Loucy (cell line): ENCODE data around the gene ARL5C.

ENCODE experiments used
- H2AFZ ChIP-seq: fragments of 200-600 bp; sonication (generic); 2 replicates; pipeline ENCODE4 v1.6.0; 2016; ENCODE audit warnings: antibody characterized with exemption, mild to moderate bottlenecking, low read length, moderate library complexity
- H3F3A ChIP-seq: fragments of 200-600 bp; 2 replicates; pipeline ENCODE4 v1.6.0; 2016; ENCODE audit warnings: antibody characterized with exemption, low read depth, mild to moderate bottlenecking
- H3K27me3 ChIP-seq: fragments of 200-600 bp; sonication (generic); 2 replicates; pipeline ENCODE4 v1.6.1; 2014; ENCODE audit warnings: low read length, mild to moderate bottlenecking; ENCODE audit not compliant: insufficient read depth, poor library complexity, severe bottlenecking
- H3K36me3 ChIP-seq: fragments of 200-600 bp; sonication (generic); 2 replicates; pipeline ENCODE4 v1.6.1; 2016; ENCODE audit warnings: low read length; ENCODE audit not compliant: insufficient read depth
- H3K4me1 ChIP-seq: fragments of 200-600 bp; sonication (generic); 2 replicates; pipeline ENCODE4 v1.5.1; 2014; ENCODE audit warnings: low read length, mild to moderate bottlenecking; ENCODE audit not compliant: insufficient read depth, poor library complexity, severe bottlenecking
- H3K4me2 ChIP-seq: fragments of 200-600 bp; sonication (generic); 2 replicates; pipeline ENCODE4 v1.6.0; 2014; ENCODE audit warnings: antibody characterized with exemption, low read length, low read depth, mild to moderate bottlenecking; ENCODE audit not compliant: poor library complexity, severe bottlenecking
- H3K4me3 ChIP-seq: fragments of 200-600 bp; sonication (generic); 2 replicates; pipeline ENCODE4 v1.5.1; 2014; ENCODE audit warnings: low read length, mild to moderate bottlenecking, mixed read lengths; ENCODE audit not compliant: poor library complexity, severe bottlenecking
- H3K79me2 ChIP-seq: fragments of 200-600 bp; sonication (generic); 2 replicates; pipeline ENCODE4 v1.6.1; 2014; ENCODE audit warnings: low read length; ENCODE audit not compliant: insufficient read depth
- H3K9ac ChIP-seq: fragments of 200-600 bp; sonication (generic); 2 replicates; pipeline ENCODE4 v1.6.0; 2014; ENCODE audit warnings: mild to moderate bottlenecking, low read depth, low read length, moderate library complexity; ENCODE audit not compliant: poor library complexity, severe bottlenecking
- H3K9me2 ChIP-seq: fragments of 200-600 bp; sonication (generic); replicated peaks from 2 replicates; pipeline ENCODE4 v1.6.1; 2016; ENCODE audit warnings: low read depth, low read length, mixed read lengths
- H3K9me3 ChIP-seq: fragments of 200-600 bp; sonication (generic); 2 replicates; pipeline ENCODE4 v1.6.1; 2014; ENCODE audit warnings: mild to moderate bottlenecking, antibody characterized with exemption, low read length, low read depth; ENCODE audit not compliant: insufficient read depth
- H4K20me1 ChIP-seq: fragments of 200-600 bp; sonication (generic); 2 replicates; pipeline ENCODE4 v1.6.0; 2014; ENCODE audit warnings: antibody characterized with exemption, low read length, mild to moderate bottlenecking; ENCODE audit not compliant: insufficient read depth, poor library complexity, severe bottlenecking
- EZH2phosphoT487 ChIP-seq: fragments of 200-600 bp; IDR thresholded peaks from 2 replicates; pipeline ENCODE4 v1.6.1; 2018; ENCODE audit warnings: antibody characterized with exemption, mild to moderate bottlenecking, moderate library complexity, borderline replicate concordance
- TF ChIP-seq, protein P1 (sequence below): fragments of 200-600 bp; sonication (generic); conservative IDR thresholded peaks from 2 replicates; pipeline ENCODE4 v1.5.1; 2014; ENCODE audit warnings: mild to moderate bottlenecking, antibody characterized with exemption, low read length

The ARL5C gene

GRCh38 chr17:39212195-39212810, 46.3 kb upstream of the ARL5C start:
- Histone ChIP-seq H3K79me2 (no peaks in the 10 kb centered on the region), H3K36me3 (no peaks in the 10 kb centered on the region), H3K4me2 (no peak overlapping the region), H3K9ac (no peak overlapping the region), H4K20me1 (no peaks in the 10 kb centered on the region), H3K9me2 (no peaks in the 10 kb centered on the region), H3K4me1 (no peaks in the 10 kb centered on the region), H3F3A (no peaks in the 10 kb centered on the region), H3K4me3 (no peak overlapping the region), H3K9me3 (no peaks in the 10 kb centered on the region), H3K27me3 (no peaks in the 10 kb centered on the region), H2AFZ (no peak overlapping the region)
- TF ChIP-seq EZH2phosphoT487: no peak
- TF ChIP-seq, protein P1, sequence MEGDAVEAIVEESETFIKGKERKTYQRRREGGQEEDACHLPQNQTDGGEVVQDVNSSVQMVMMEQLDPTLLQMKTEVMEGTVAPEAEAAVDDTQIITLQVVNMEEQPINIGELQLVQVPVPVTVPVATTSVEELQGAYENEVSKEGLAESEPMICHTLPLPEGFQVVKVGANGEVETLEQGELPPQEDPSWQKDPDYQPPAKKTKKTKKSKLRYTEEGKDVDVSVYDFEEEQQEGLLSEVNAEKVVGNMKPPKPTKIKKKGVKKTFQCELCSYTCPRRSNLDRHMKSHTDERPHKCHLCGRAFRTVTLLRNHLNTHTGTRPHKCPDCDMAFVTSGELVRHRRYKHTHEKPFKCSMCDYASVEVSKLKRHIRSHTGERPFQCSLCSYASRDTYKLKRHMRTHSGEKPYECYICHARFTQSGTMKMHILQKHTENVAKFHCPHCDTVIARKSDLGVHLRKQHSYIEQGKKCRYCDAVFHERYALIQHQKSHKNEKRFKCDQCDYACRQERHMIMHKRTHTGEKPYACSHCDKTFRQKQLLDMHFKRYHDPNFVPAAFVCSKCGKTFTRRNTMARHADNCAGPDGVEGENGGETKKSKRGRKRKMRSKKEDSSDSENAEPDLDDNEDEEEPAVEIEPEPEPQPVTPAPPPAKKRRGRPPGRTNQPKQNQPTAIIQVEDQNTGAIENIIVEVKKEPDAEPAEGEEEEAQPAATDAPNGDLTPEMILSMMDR: no peak

- Histone ChIP-seq H3K9ac (no peak overlapping the region), H3F3A (no peaks in the 10 kb centered on the region), H3K36me3 (peaks cover 2% of the 10 kb centered on the region; the same call in 1 of the 2 replicates), H4K20me1 (peaks cover 2% of the 10 kb centered on the region), H3K9me2 (no peaks in the 10 kb centered on the region), H3K27me3 (no peaks in the 10 kb centered on the region), H3K79me2 (no peaks in the 10 kb centered on the region), H3K9me3 (no peaks in the 10 kb centered on the region), H3K4me3 (no peak overlapping the region), H3K4me1 (no peaks in the 10 kb centered on the region), H2AFZ (no peak overlapping the region), H3K4me2 (no peak overlapping the region)
- no peak for TF ChIP-seq EZH2phosphoT487
- TF ChIP-seq, protein P1: no peak
These were observed 44.1 kb upstream of the ARL5C start for GRCh38 chr17:39210093-39210434.

- Histone ChIP-seq H2AFZ (no peak overlapping the region), H3K4me2 (no peak overlapping the region), H3K9me2 (no peaks in the 10 kb centered on the region), H3K4me1 (no peaks in the 10 kb centered on the region), H4K20me1 (peaks cover 5% of the 10 kb centered on the region), H3K27me3 (no peaks in the 10 kb centered on the region), H3K4me3 (no peak overlapping the region), H3K9ac (no peak overlapping the region), H3K36me3 (peaks cover 7% of the 10 kb centered on the region; the same call in 1 of the 2 replicates), H3K9me3 (no peaks in the 10 kb centered on the region), H3F3A (no peaks in the 10 kb centered on the region; the same call in 1 of the 2 replicates), H3K79me2 (no peaks in the 10 kb centered on the region)
- TF ChIP-seq, protein P1: no peak
- no peak for TF ChIP-seq EZH2phosphoT487
These were observed 43.5 kb upstream of the ARL5C start for GRCh38 chr17:39209317-39210092.
